K562 (cell line): ENCODE measurements around the gene NCBP2. TPM values are rescaled to one million over a fixed set of nuclear protein-coding genes. Genes with fewer than 3 reads are reported as not detected.

ENCODE experiments used
- BMI1 ChIP-seq: fragments of 150-350 bp; IDR thresholded peaks from 2 replicates; pipeline ENCODE4 v1.6.1; 2014; ENCODE audit warnings: low read length
- GTF2E2 ChIP-seq: fragments of 200-800 bp; sonication (Bioruptor generic); IDR thresholded peaks from 2 replicates; pipeline ENCODE4 v1.6.1; 2016; ENCODE audit warnings: missing genetic modification characterization, missing compliant biosample characterization
- KLF1 ChIP-seq: fragments of 450-650 bp; IDR thresholded peaks from 2 replicates; pipeline ENCODE4 v1.6.1; 2016; ENCODE audit warnings: missing genetic modification characterization, missing compliant biosample characterization
- NBN ChIP-seq: fragments of 450-650 bp; IDR thresholded peaks from 2 replicates; pipeline ENCODE4 v1.6.1; 2016; ENCODE audit warnings: low read depth, mild to moderate bottlenecking
- PBX2 ChIP-seq, 2 experiments: IDR thresholded peaks in 1 of 2; conservative IDR thresholded peaks in 1 of 2; 2 replicates each; pipeline ENCODE4 v1.6.1; 2016; ENCODE audit warnings: low read depth in 2 of 2, mild to moderate bottlenecking in 1 of 2, missing compliant biosample characterization in 1 of 2, missing genetic modification characterization in 1 of 2, moderate library complexity in 1 of 2
- ZHX1 ChIP-seq: fragments of 150-350 bp; conservative IDR thresholded peaks from 2 replicates; pipeline ENCODE4 v1.6.1; 2014; ENCODE audit warnings: low read length
- ZNF318 ChIP-seq, 2 experiments: fragments of 450-650 bp; IDR thresholded peaks; 2 replicates each; pipeline ENCODE4 v1.6.1; 2016; ENCODE audit warnings: mild to moderate bottlenecking in 2 of 2, borderline replicate concordance in 1 of 2, low read depth in 1 of 2, moderate library complexity in 1 of 2
- ZNF449 ChIP-seq: fragments of 250-450 bp; sonication (Bioruptor Pico); IDR thresholded peaks from 2 replicates; pipeline ENCODE4 v1.8.0; 2022; ENCODE audit warnings: moderate library complexity, mild to moderate bottlenecking, inconsistent platforms
- polyA plus RNA-seq, 8 experiments: library from polyadenylated mRNA; depleted of rRNA in 4 of 8; stranded (reverse) in 5 of 8; unstranded in 3 of 8; fragments of >200 nt; fragmentation: Nextera tagmentation in 2 of 8; fragmentation: Illumina TruSeq in 1 of 8; extraction: Ambion mirVana in 2 of 8; extraction: Trizol in 1 of 8; gene quantifications; 2 replicates each; pipeline versions ENCODE4 v1.2.1 to v1.2.3, GENCODE V29; 2011 to 2014; ENCODE audit warnings: inconsistent platforms in 1 of 8, missing spikeins in 1 of 8
- total RNA-seq, 7 experiments: library from RNA; depleted of rRNA in 6 of 7; stranded (reverse); fragments of >200 nt in 6 of 7; fragmentation: Illumina TruSeq in 2 of 7; extraction: Trizol in 2 of 7; gene quantifications; 2 replicates each; pipeline versions ENCODE4 v1.2.1 to v1.2.3, GENCODE V29; 2011 to 2021; ENCODE audit warnings: low replicate concordance in 1 of 7

NCBP2 gene
- total and polyA plus RNA-seq, 9 of the 15 experiments (the other 6 are each of a cell fraction or from before 2014, with no cell fraction given), result 56.4 to 102 (median 82.3) TPM

- TF ChIP-seq PBX2 (CRISPR knock-in tag; IDR thresholded peaks at IDR 0.05; ENCODE audit: low read depth), result no peak
- no peak for TF ChIP-seq PBX2 (tag; conservative IDR thresholded peaks at IDR 0.05; ENCODE audit: low read depth)
- TF ChIP-seq ZNF318 (IDR thresholded peaks at IDR 0.05; ENCODE audit: borderline replicate concordance in 1 of 2, low read depth in 1 of 2), result no peak
- TF ChIP-seq GTF2E2 (tag), result no peak
- no peak for TF ChIP-seq BMI1
- no peak for TF ChIP-seq KLF1 (tag)
- no peak for TF ChIP-seq ZNF449
- no peak for TF ChIP-seq ZHX1
- no peak for TF ChIP-seq NBN
Measured at GRCh38 chr3:196968233-196969133, 26.2 kb upstream of the NCBP2 start, which contains the start of gene PIGZ (continued).
